HL-60 (cell line): ENCODE results near the gene AGAP1.

Experiments used
- DNase-seq, 2 experiments: peaks; one replicate each; pipeline ENCODE4 v3.0.0-alpha.2; 2010 to 2020; ENCODE audit warnings: low read depth in 1 of 2, low spot score in 1 of 2
- H3K27ac ChIP-seq: fragments of 250-450 bp; sonication (Bioruptor Pico); replicated peaks from 2 replicates; pipeline ENCODE4 v1.5.1; 2020; ENCODE audit warnings: mild to moderate bottlenecking, moderate library complexity
- H3K27me3 ChIP-seq: fragments of 250-450 bp; sonication (Bioruptor Pico); 2 replicates; pipeline ENCODE4 v1.5.1; 2021; ENCODE audit warnings: mild to moderate bottlenecking, moderate library complexity; ENCODE audit not compliant: insufficient read depth, poor library complexity, severe bottlenecking
- H3K4me3 ChIP-seq: replicated peaks from 2 replicates; pipeline ENCODE4 v1.5.1; 2011; ENCODE audit warnings: mild to moderate bottlenecking, control low read depth, low read length; ENCODE audit not compliant: insufficient read depth
- CTCF ChIP-seq: IDR thresholded peaks from one replicate; pipeline ENCODE4 v1.5.1; 2011; ENCODE audit warnings: low read length, control low read depth, inconsistent platforms; ENCODE audit not compliant: insufficient read depth
- GABPA ChIP-seq: IDR thresholded peaks from 2 replicates; pipeline ENCODE4 v1.6.1; 2012; ENCODE audit warnings: low read depth
- POLR2AphosphoS5 ChIP-seq: IDR thresholded peaks from 2 replicates; pipeline ENCODE4 v1.6.1; 2012; ENCODE audit warnings: low read depth
- REST ChIP-seq: IDR thresholded peaks from 2 replicates; pipeline ENCODE4 v1.6.1; 2012; ENCODE audit warnings: low read depth; ENCODE audit not compliant: insufficient replicate concordance
- SPI1 ChIP-seq: IDR thresholded peaks from 2 replicates; pipeline ENCODE4 v1.6.1; 2012; ENCODE audit warnings: low read depth, mild to moderate bottlenecking, borderline replicate concordance

AGAP1 gene

GRCh38 chr2:235831755-235832154 lies 337.9 kb downstream of the AGAP1 start:
- DNase-seq = no peak
- no peak overlapping the region for H3K4me3 ChIP-seq

GRCh38 chr2:235832941-235833340 lies 339.1 kb downstream of the AGAP1 start:
- DNase-seq = no peak
- TF ChIP-seq CTCF (no peak), REST (no peak)
- no peaks in the 10 kb centered on the region for H3K27me3 ChIP-seq
- H3K4me3 ChIP-seq = no peak overlapping the region
- H3K27ac ChIP-seq = no peak overlapping the region

More at GRCh38 chr2:235831755-235832154, 337.9 kb downstream of the AGAP1 start:
- no peak overlapping the region for H3K27ac ChIP-seq
- H3K27me3 ChIP-seq = no peaks in the 10 kb centered on the region
- TF ChIP-seq CTCF (no peak), SPI1 (no peak), GABPA (no peak), POLR2AphosphoS5 (no peak), REST (no peak)

- no peak for TF ChIP-seq POLR2AphosphoS5
- no peak for TF ChIP-seq CTCF
- no peak for TF ChIP-seq GABPA
- TF ChIP-seq SPI1 = no peak
- TF ChIP-seq REST = no peak
- no peaks in the 10 kb centered on the region for H3K27me3 ChIP-seq
- H3K27ac ChIP-seq = no peak overlapping the region
- H3K4me3 ChIP-seq = no peak overlapping the region
- no peak for DNase-seq
Measured at GRCh38 chr2:235833971-235834620, 340.3 kb downstream of the AGAP1 start.
